ENCODE results near the gene UBAP2. TPM values are rescaled to one million over a fixed set of nuclear protein-coding genes. Genes with fewer than 3 reads are reported as not detected.
"Not testable (repeated sequence)": the region's sequence is repeated elsewhere in the genome, so short reads cannot be mapped to it uniquely, and the experiment has no call there.

UBAP2 gene
- total and polyA plus RNA-seq, 2 donors: 17.2 to 31.9 TPM

DNA sequence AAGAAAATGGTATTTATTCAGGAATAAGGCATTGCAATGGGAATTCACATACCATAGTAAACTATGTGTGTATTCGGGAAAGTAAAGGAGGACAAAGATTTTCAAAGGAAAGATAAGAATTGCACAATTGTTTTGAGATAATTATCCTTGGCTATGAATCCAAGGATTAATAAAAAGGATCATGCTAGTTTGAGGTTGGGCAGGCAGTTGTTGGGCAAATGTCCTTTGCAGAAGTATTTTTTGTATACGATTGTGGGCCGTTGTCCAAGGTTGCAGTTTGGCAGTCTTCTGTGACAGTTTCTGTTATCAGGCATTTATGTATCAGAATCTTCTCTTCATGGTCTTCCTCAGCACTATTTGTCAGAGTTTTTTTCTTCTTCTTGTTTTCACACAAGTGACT, 10.6 kb upstream of the UBAP2 start:
- Histone ChIP-seq H3K9me3 (ENCODE audit: control insufficient read depth in 2 of 2, insufficient read depth in 1 of 2, low read length in 1 of 2) (no peaks in the 10 kb centered on the region), H3K4me3 (ENCODE audit: low read length in 2 of 2) (no peak overlapping the region), H3K27me3 (ENCODE audit: control insufficient read depth in 2 of 2, insufficient read depth in 1 of 2, low read length in 1 of 2) (no peaks in the 10 kb centered on the region), H3K27ac (ENCODE audit: low read depth in 1 of 2, low read length in 1 of 2) (no peak overlapping the region), H3K36me3 (ENCODE audit: control insufficient read depth in 2 of 2, insufficient read depth in 2 of 2, low read length in 1 of 2) (no peaks in the 10 kb centered on the region), H3K4me1 (ENCODE audit: control insufficient read depth in 2 of 2, insufficient read depth in 2 of 2, low read length in 2 of 2) (no peaks in the 10 kb centered on the region)
- 91% methylated on average over 3 of the region's 3 CpGs for WGBS
- no peak for DNase-seq (ENCODE audit: low read depth in 6 of 9, low spot score in 9 of 9)

DNA sequence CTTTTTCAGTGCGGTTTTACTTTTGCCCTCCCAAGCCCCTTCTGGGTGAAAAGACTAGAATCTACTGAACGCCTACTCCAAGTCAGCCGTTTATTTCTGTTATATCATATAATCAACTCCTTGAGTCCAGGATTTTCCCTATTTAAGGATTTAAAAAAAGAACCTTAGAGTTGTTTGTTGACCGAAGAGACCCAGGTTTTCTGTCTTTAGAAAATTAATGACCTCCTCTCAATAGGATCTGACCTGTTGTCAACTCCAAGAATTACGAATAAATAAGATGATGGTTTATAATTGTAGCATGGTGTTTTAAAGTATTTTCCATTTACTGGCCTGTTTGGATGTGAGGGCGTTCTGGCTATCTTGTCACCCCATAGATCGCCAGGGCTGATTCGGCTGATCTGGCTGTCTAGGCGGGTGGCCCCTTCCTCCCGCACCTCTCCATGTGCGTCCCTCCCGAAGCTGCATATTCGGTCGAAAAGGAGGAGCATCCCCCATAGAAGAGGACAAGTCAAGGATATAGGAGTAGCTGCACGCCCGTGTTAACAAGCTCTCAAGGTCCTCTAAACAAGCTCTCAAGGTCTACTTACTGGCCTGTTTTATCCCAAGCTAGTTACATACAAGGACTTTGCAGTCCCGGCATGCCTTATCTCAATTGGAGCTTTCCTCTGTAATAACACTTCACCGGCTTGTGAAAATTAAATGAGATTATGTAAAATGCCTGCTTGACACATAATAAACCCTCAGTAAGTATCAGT, 1.1 kb upstream of the UBAP2 start:
- Histone ChIP-seq H3K4me1 (ENCODE audit: control insufficient read depth in 2 of 2, insufficient read depth in 2 of 2, low read length in 2 of 2) (peaks cover 14 to 21% of the 10 kb centered on the region in 2 donors), H3K27ac (ENCODE audit: low read depth in 1 of 2, low read length in 1 of 2) (peak overlapping the region; percentile 92 to 97), H3K36me3 (ENCODE audit: control insufficient read depth in 2 of 2, insufficient read depth in 2 of 2, low read length in 1 of 2) (no peaks in the 10 kb centered on the region), H3K4me3 (ENCODE audit: low read length in 2 of 2) (peak overlapping the region; percentile 96 to 98), H3K27me3 (ENCODE audit: control insufficient read depth in 2 of 2, insufficient read depth in 1 of 2, low read length in 1 of 2) (no peaks in the 10 kb centered on the region), H3K9me3 (ENCODE audit: control insufficient read depth in 2 of 2, insufficient read depth in 1 of 2, low read length in 1 of 2) (no peaks in the 10 kb centered on the region)
- DNase-seq (ENCODE audit: low read depth in 6 of 9, low spot score in 9 of 9): no peak
- 70% methylated on average over 18 of the region's 18 CpGs for WGBS

DNA sequence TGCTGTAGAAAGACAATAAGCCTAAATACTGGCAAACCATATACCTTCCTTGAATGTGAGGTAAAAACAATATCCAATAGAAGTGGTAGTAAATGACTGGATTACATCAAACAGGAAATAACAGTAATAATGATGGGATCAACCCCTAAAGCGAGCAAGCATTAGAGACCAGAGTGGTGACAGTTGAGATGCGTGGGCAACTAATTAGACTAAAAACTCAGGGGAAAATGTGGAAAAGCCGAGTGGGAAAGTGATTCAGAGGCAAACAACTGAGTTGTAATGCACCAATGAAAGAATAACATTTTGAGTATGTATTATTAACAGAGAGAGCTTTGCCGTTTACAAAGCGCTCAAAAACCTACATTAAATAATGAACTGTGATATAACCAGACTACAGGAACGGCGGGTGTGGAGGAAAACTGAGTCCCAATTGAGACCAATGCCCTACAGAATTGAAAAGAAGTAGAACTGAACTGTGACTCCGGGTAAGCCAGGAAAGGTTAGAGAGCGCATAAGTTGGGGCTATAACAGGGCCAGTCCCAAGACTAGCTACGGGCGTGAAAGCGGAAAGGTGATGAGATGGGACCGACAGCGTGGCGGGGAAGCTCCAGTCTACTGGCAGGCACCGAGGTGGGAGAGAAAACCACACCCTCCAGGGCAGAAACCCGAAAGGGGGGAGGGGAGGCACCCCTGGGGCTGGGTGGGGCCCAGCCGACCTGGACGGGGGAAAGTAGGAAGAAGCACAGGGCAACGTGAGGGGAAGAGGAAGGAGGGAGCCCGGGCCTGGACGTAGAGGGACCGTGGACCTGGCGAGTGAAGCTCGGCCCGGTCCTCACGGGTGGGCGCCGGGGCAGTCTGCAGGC, 592 bp downstream of the UBAP2 start:
- Histone ChIP-seq H3K9me3 (ENCODE audit: control insufficient read depth in 2 of 2, insufficient read depth in 1 of 2, low read length in 1 of 2) (no peaks in the 10 kb centered on the region), H3K36me3 (ENCODE audit: control insufficient read depth in 2 of 2, insufficient read depth in 2 of 2, low read length in 1 of 2) (peaks cover 3 to 6% of the 10 kb centered on the region in 2 donors), H3K27ac (ENCODE audit: low read depth in 1 of 2, low read length in 1 of 2) (peak overlapping the region; percentile 92 to 97), H3K4me1 (ENCODE audit: control insufficient read depth in 2 of 2, insufficient read depth in 2 of 2, low read length in 2 of 2) (peaks cover 14 to 21% of the 10 kb centered on the region in 2 donors), H3K4me3 (ENCODE audit: low read length in 2 of 2) (peak overlapping the region; percentile 96 to 98), H3K27me3 (ENCODE audit: control insufficient read depth in 2 of 2, insufficient read depth in 1 of 2, low read length in 1 of 2) (no peaks in the 10 kb centered on the region)
- 2% methylated on average over 29 of the region's 29 CpGs for WGBS
- peak in 7 of 9 donors; percentile 22 to 67 (median 37) for DNase-seq (ENCODE audit: low read depth in 6 of 9, low spot score in 9 of 9)

DNA sequence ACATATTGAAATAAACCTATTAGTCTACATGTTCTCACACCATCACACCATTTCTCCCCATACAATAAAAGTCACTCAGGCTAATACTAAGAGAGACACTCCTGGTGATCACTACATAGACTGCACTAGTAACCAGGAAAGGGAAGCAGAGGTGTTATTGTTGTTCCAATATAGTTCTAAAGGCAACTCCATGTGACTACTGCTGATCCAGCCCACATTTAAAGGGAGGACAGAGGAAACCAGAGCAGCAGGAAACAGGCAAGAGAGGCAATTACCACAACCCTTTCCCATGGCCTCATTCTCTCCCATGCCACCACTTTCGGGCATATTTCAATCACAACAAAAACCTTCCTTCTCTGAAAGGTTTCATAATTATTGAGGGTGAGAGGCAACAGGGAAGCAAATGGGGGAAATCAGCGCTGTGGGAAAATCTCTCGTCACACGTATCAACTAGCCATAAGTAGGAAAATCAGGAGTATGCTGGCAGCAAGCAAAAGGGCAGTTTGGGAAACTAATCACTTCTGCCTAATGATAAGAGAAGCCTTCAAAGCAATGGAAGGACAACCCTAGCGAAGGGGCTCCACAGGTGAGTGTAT, 1.8 kb downstream of the UBAP2 start:
- Histone ChIP-seq H3K27ac (ENCODE audit: low read depth in 1 of 2, low read length in 1 of 2) (peak overlapping the region in 1 of 2 donors; percentile 5), H3K4me1 (ENCODE audit: control insufficient read depth in 2 of 2, insufficient read depth in 2 of 2, low read length in 2 of 2) (peaks cover 14 to 21% of the 10 kb centered on the region in 2 donors), H3K36me3 (ENCODE audit: control insufficient read depth in 2 of 2, insufficient read depth in 2 of 2, low read length in 1 of 2) (peaks cover 3 to 6% of the 10 kb centered on the region in 2 donors), H3K27me3 (ENCODE audit: control insufficient read depth in 2 of 2, insufficient read depth in 1 of 2, low read length in 1 of 2) (no peaks in the 10 kb centered on the region), H3K9me3 (ENCODE audit: control insufficient read depth in 2 of 2, insufficient read depth in 1 of 2, low read length in 1 of 2) (no peaks in the 10 kb centered on the region), H3K4me3 (ENCODE audit: low read length in 2 of 2) (peak overlapping the region; percentile 5 to 12)
- DNase-seq (ENCODE audit: low read depth in 6 of 9, low spot score in 9 of 9): peak in 2 of 9 donors; percentile 0 to 18
- 29% methylated on average over 5 of the region's 5 CpGs for WGBS

DNA sequence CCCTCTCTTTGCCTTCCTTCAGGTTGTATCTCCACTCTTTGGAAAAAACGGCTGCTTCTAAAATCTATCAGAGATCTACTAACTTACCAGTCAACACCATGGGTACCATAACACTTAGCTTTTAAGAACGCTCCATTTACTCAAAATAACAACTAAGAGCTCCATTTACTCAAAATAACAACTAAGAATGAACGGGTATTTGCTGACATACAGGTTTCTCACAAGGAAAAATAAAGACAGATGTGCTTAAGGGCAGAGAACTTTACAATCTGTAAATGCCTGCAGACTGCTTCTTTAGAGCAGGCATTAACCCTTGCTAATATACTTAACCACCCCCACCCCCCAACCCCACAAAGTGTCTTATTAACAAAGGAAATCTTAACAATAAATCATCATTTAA, 2.8 kb downstream of the UBAP2 start:
- H3K27ac ChIP-seq (ENCODE audit: low read depth in 1 of 2, low read length in 1 of 2): no peak overlapping the region
- peaks cover 3 to 6% of the 10 kb centered on the region in 2 donors for H3K36me3 ChIP-seq (ENCODE audit: control insufficient read depth in 2 of 2, insufficient read depth in 2 of 2, low read length in 1 of 2)
- H3K4me1 ChIP-seq (ENCODE audit: control insufficient read depth in 2 of 2, insufficient read depth in 2 of 2, low read length in 2 of 2): peaks cover 14 to 21% of the 10 kb centered on the region in 2 donors
- H3K9me3 ChIP-seq (ENCODE audit: control insufficient read depth in 2 of 2, insufficient read depth in 1 of 2, low read length in 1 of 2): no peaks in the 10 kb centered on the region
- WGBS: 96% methylated on average over 3 of the region's 3 CpGs
- no peak for DNase-seq (ENCODE audit: low read depth in 6 of 9, low spot score in 9 of 9)
- H3K27me3 ChIP-seq (ENCODE audit: control insufficient read depth in 2 of 2, insufficient read depth in 1 of 2, low read length in 1 of 2): no peaks in the 10 kb centered on the region
- no peak overlapping the region for H3K4me3 ChIP-seq (ENCODE audit: low read length in 2 of 2)

DNA sequence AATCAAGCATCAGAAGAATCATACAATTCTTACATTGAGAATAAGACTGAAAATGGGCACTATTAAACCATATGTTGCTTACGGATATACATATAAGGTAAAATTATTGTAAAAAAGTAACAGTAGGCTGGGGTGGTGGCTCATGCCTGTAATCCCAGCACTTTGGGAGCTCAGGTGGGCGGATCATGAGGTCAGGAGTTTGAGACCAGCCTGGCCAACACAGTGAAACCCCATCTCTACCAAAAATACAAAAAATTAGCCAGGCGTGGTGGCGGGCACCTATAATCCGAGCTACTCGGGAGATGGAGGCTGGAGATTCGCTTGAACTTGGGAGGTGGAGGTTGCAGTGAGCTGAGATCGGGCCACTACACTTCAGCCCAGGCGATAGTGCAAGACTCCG, 6.6 kb downstream of the UBAP2 start:
- 98% methylated on average over 10 of the region's 10 CpGs for WGBS
- H3K4me1 ChIP-seq (ENCODE audit: control insufficient read depth in 2 of 2, insufficient read depth in 2 of 2, low read length in 2 of 2); H3K9me3 ChIP-seq (ENCODE audit: control insufficient read depth in 2 of 2, insufficient read depth in 1 of 2, low read length in 1 of 2); H3K27ac ChIP-seq (ENCODE audit: low read depth in 1 of 2, low read length in 1 of 2); H3K27me3 ChIP-seq (ENCODE audit: control insufficient read depth in 2 of 2, insufficient read depth in 1 of 2, low read length in 1 of 2); DNase-seq (ENCODE audit: low read depth in 6 of 9, low spot score in 9 of 9); H3K4me3 ChIP-seq (ENCODE audit: low read length in 2 of 2): not testable (repeated sequence)
- H3K36me3 ChIP-seq (ENCODE audit: control insufficient read depth in 2 of 2, insufficient read depth in 2 of 2, low read length in 1 of 2): peaks cover 9 to 11% of the 10 kb centered on the region in 2 donors

DNA sequence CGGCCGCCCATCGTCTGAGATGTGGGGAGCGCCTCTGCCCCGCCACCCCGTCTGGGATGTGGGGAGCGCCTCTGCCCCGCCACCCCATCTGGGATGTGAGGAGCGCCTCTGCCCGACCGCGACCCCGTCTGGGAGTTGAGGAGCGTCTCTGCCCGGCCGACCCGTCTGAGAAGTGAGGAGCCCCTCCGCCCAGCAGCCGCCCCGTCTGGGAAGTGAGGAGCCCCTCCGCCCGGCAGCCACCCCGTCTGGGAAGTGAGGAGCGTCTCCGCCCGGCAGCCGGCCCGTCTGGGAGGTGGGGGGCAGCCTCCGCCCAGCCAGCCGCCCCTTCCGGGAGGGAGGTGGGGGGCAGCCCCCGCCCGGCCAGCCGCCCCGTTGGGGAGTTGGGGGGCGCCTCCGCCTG, 9.8 kb downstream of the UBAP2 start:
- 99% methylated on average over 37 of the region's 37 CpGs for WGBS
- not testable (repeated sequence) for H3K4me3 ChIP-seq (ENCODE audit: low read length in 2 of 2); H3K27ac ChIP-seq (ENCODE audit: low read depth in 1 of 2, low read length in 1 of 2); H3K27me3 ChIP-seq (ENCODE audit: control insufficient read depth in 2 of 2, insufficient read depth in 1 of 2, low read length in 1 of 2); H3K36me3 ChIP-seq (ENCODE audit: control insufficient read depth in 2 of 2, insufficient read depth in 2 of 2, low read length in 1 of 2); DNase-seq (ENCODE audit: low read depth in 6 of 9, low spot score in 9 of 9); H3K4me1 ChIP-seq (ENCODE audit: control insufficient read depth in 2 of 2, insufficient read depth in 2 of 2, low read length in 2 of 2); H3K9me3 ChIP-seq (ENCODE audit: control insufficient read depth in 2 of 2, insufficient read depth in 1 of 2, low read length in 1 of 2)

DNA sequence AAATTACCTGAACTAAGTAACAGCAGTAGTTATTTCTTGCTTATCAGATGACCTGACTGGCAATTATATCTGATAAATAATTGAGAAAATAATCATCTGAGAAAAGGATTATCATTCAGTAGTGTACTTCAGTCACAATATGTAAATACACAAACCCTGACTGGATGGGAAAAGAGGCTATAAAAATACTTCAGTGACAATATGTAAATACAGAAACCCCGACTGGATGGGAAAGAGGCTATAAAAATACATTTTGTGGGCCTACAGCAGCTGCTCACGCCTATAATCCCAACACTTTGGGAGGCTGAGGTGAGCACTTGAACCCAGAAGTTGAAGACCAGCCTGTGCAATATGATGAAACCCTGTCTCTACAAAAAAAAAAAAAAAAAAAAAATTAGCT, 11.1 kb downstream of the UBAP2 start:
- Histone ChIP-seq H3K9me3 (ENCODE audit: control insufficient read depth in 2 of 2, insufficient read depth in 1 of 2, low read length in 1 of 2) (no peaks in the 10 kb centered on the region), H3K27ac (ENCODE audit: low read depth in 1 of 2, low read length in 1 of 2) (no peak overlapping the region), H3K4me3 (ENCODE audit: low read length in 2 of 2) (no peak overlapping the region), H3K36me3 (ENCODE audit: control insufficient read depth in 2 of 2, insufficient read depth in 2 of 2, low read length in 1 of 2) (peaks cover 3 to 8% of the 10 kb centered on the region in 2 donors), H3K27me3 (ENCODE audit: control insufficient read depth in 2 of 2, insufficient read depth in 1 of 2, low read length in 1 of 2) (no peaks in the 10 kb centered on the region), H3K4me1 (ENCODE audit: control insufficient read depth in 2 of 2, insufficient read depth in 2 of 2, low read length in 2 of 2) (no peaks in the 10 kb centered on the region)
- 97% methylated on average over 2 of the region's 2 CpGs for WGBS
- no peak for DNase-seq (ENCODE audit: low read depth in 6 of 9, low spot score in 9 of 9)

DNA sequence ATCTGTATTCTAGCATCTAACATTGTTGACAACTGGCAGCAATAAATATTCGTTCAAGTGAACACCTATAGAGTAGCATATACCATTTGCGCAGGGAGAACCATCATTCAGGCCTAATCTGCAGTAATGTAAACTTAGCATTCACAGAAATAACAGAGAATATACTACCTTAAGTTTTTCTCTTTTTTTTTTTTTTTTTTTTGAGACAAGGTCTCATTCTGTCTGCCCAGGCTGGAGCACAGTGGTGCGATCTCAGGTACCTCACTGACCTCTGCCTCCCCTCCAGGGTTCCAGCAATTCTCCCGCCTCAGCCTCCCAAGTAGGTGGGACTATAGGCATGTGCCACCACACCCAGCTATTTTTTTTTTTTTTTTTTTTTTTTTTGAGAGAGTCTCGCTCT, 12.1 kb downstream of the UBAP2 start:
- WGBS: 98% methylated on average over 5 of the region's 5 CpGs
- H3K27ac ChIP-seq (ENCODE audit: low read depth in 1 of 2, low read length in 1 of 2): no peak overlapping the region
- H3K4me3 ChIP-seq (ENCODE audit: low read length in 2 of 2): no peak overlapping the region
- H3K9me3 ChIP-seq (ENCODE audit: control insufficient read depth in 2 of 2, insufficient read depth in 1 of 2, low read length in 1 of 2): no peaks in the 10 kb centered on the region
- no peak for DNase-seq (ENCODE audit: low read depth in 6 of 9, low spot score in 9 of 9)
- H3K27me3 ChIP-seq (ENCODE audit: control insufficient read depth in 2 of 2, insufficient read depth in 1 of 2, low read length in 1 of 2): no peaks in the 10 kb centered on the region
- no peaks in the 10 kb centered on the region for H3K4me1 ChIP-seq (ENCODE audit: control insufficient read depth in 2 of 2, insufficient read depth in 2 of 2, low read length in 2 of 2)
- peaks cover 10 to 16% of the 10 kb centered on the region in 2 donors for H3K36me3 ChIP-seq (ENCODE audit: control insufficient read depth in 2 of 2, insufficient read depth in 2 of 2, low read length in 1 of 2)

Measured in thymus (tissue), 11 donors.